AG09319 (cell line): ENCODE results near the gene VPS35L.

Experiments
- DNase-seq: peaks from one replicate; pipeline ENCODE4 v3.0.0-alpha.2; 2010; ENCODE audit warnings: low read depth; ENCODE audit errors: extremely low read depth
- CTCF ChIP-seq: IDR thresholded peaks from 2 replicates; pipeline ENCODE4 v1.5.1; 2011; ENCODE audit warnings: low read depth, mild to moderate bottlenecking, inconsistent platforms, low read length, moderate library complexity

Gene VPS35L

GRCh38 chr16:19694989-19695388 is 139.5 kb downstream of the VPS35L start:
- no peak for TF ChIP-seq CTCF
- no peak for DNase-seq

GRCh38 chr16:19696328-19696727 is 140.8 kb downstream of the VPS35L start:
- DNase-seq, result peak; percentile 95

GRCh38 chr16:19696961-19697360 is 141.5 kb downstream of the VPS35L start:
- TF ChIP-seq CTCF, result no peak
- no peak for DNase-seq

More at GRCh38 chr16:19696328-19696727, 140.8 kb downstream of the VPS35L start:
- TF ChIP-seq CTCF, result no peak

- no peak for DNase-seq
- no peak for TF ChIP-seq CTCF
These were observed 142.3 kb downstream of the VPS35L start for GRCh38 chr16:19697756-19698318.

GRCh38 chr16:19698480-19699465 is 143.3 kb downstream of the VPS35L start:
- no peak for TF ChIP-seq CTCF
- peak; percentile 83 for DNase-seq

GRCh38 chr16:19699472-19699871 is 144.0 kb downstream of the VPS35L start:
- no peak for DNase-seq
- no peak for TF ChIP-seq CTCF

- no peak for TF ChIP-seq CTCF
- DNase-seq, result peak; percentile 22
These were observed 144.8 kb downstream of the VPS35L start for GRCh38 chr16:19700319-19700781.
